ENCODE measurements around the gene CARM1. TPM values are rescaled to one million over a fixed set of nuclear protein-coding genes. Genes with fewer than 3 reads are reported as not detected.

The CARM1 gene
- total RNA-seq, 2 donors from 2014 or later = 6.3 to 11.7 TPM

- 89% methylated on average over 10 to 26 of the region's 29 CpGs for WGBS, 2 donors
- intact Hi-C loops (cut with DNase I) = loop anchor here (10.0 kb wide), 1 partner anchor 49 kb away; the partner anchor contains the start of gene CARM1
- no peaks in the 10 kb centered on the region for H3K27me3 ChIP-seq
- DNase-seq (no peak), ATAC-seq (no peak)
- peaks cover 0 to 15% of the 10 kb centered on the region in 2 donors for H3K36me3 ChIP-seq (replicated peaks in 1 of 2; ENCODE audit: insufficient read depth in 1 of 2, low read depth in 2 of 2)
- TF ChIP-seq POLR2A (IDR thresholded peaks at IDR 0.05) = no peak
- no peak for TF ChIP-seq CTCF (IDR thresholded peaks at IDR 0.05)
- no peaks in the 10 kb centered on the region for H3K9me3 ChIP-seq
- no peak overlapping the region for H3K27ac ChIP-seq
- no peak overlapping the region for H3K4me3 ChIP-seq
- peaks cover 32% of the 10 kb centered on the region for H3K4me1 ChIP-seq
These were observed 52.1 kb downstream of the CARM1 start for GRCh38 chr19:10923260-10924112.

- ATAC-seq (no peak), DNase-seq (no peak)
- Histone ChIP-seq H3K27me3 (no peaks in the 10 kb centered on the region), H3K36me3 (replicated peaks in 1 of 2; ENCODE audit: insufficient read depth in 1 of 2, low read depth in 2 of 2) (peaks cover 0 to 15% of the 10 kb centered on the region in 2 donors), H3K27ac (no peak overlapping the region), H3K4me3 (no peak overlapping the region), H3K4me1 (peaks cover 26% of the 10 kb centered on the region), H3K9me3 (no peaks in the 10 kb centered on the region)
- WGBS, 2 donors = 89 to 92% methylated on average over 12 to 13 of the region's 13 CpGs
- TF ChIP-seq CTCF (IDR thresholded peaks at IDR 0.05) (no peak), POLR2A (IDR thresholded peaks at IDR 0.05) (no peak)
- intact Hi-C loops (cut with DNase I) = loop anchor here (10.0 kb wide), 1 partner anchor 50 kb away; the partner anchor contains the start of gene CARM1
These were observed 53.2 kb downstream of the CARM1 start for GRCh38 chr19:10924597-10924996.

- H3K9me3 ChIP-seq = no peaks in the 10 kb centered on the region
- no peak for TF ChIP-seq CTCF (IDR thresholded peaks at IDR 0.05)
- TF ChIP-seq POLR2A (IDR thresholded peaks at IDR 0.05) = no peak
- no peaks in the 10 kb centered on the region for H3K27me3 ChIP-seq
- ATAC-seq (peak; percentile 5), DNase-seq (peak in 2 of 4 donors; percentile 18 to 47)
- peaks cover 32% of the 10 kb centered on the region for H3K4me1 ChIP-seq
- WGBS, 2 donors = 0 to 4% methylated on average over 13 to 41 of the region's 47 CpGs
- intact Hi-C loops (cut with DNase I) = loop anchor here (10.0 kb wide), 1 partner anchor 53 kb away; the partner anchor contains the start of gene CARM1
- H3K36me3 ChIP-seq (replicated peaks in 1 of 2; ENCODE audit: insufficient read depth in 1 of 2, low read depth in 2 of 2) = peaks cover 0 to 10% of the 10 kb centered on the region in 2 donors
- peak overlapping the region; percentile 30 to 97 for H3K4me3 ChIP-seq
- peak overlapping the region; percentile 48 to 83 (median 76) for H3K27ac ChIP-seq
These were observed 56.6 kb downstream of the CARM1 start for GRCh38 chr19:10927730-10928562.

- no peaks in the 10 kb centered on the region for H3K27me3 ChIP-seq
- intact Hi-C loops (cut with DNase I) = loop anchor here (10.0 kb wide), 1 partner anchor 54 kb away; the partner anchor contains the start of gene CARM1
- no peaks in the 10 kb centered on the region for H3K9me3 ChIP-seq
- peak; percentile 99 to 100 (median 100) for DNase-seq
- TF ChIP-seq CTCF (IDR thresholded peaks at IDR 0.05) = peak in 1 of 7 experiments; percentile 20
- TF ChIP-seq POLR2A (IDR thresholded peaks at IDR 0.05) = peak; percentile 25 to 77 (median 73)
- peak within 1 kb of the TSS; percentile 30 to 97 for H3K4me3 ChIP-seq
- ATAC-seq = peak; percentile 97
- H3K27ac ChIP-seq = peak within 1 kb of the TSS; percentile 54 to 83 (median 76)
- 0% methylated on average over 77 of the region's 96 CpGs; no CpG with 5 or more reads in 1 of the 2 donors for WGBS, 2 donors
- peaks cover 0 to 2% of the 10 kb centered on the region in 2 donors for H3K36me3 ChIP-seq (replicated peaks in 1 of 2; ENCODE audit: insufficient read depth in 1 of 2, low read depth in 2 of 2)
- peaks cover 32% of the 10 kb centered on the region for H3K4me1 ChIP-seq
These were observed 57.4 kb downstream of the CARM1 start, which contains the start of the genes TIMM29 and YIPF2 for GRCh38 chr19:10928563-10929401. Gene TIMM29, plus strand, starts transcription at chr19:10928811. Its CDS starts 12 bp downstream, at chr19:10928823. Gene YIPF2, minus strand, starts transcription at chr19:10928639. Its CDS starts 229 bp downstream, at chr19:10928410.

Data from body of pancreas (tissue), 4 donors.